Esophagus squamous epithelium (tissue), 5 donors: ENCODE results near the gene ECSIT. TPM values are rescaled to one million over a fixed set of nuclear protein-coding genes. Genes with fewer than 3 reads are reported as not detected.
A peak's percentile ranks its signal among the peaks of the same experiment; 100 is the strongest.
"Not testable (repeated sequence)": the region's sequence is repeated elsewhere in the genome, so short reads cannot be mapped to it uniquely, and the experiment has no call there.

Experiments used
- DNase-seq: peaks from one replicate; lab custom pipeline; 2025; lab: John Stamatoyannopoulos, UW
- H3K27ac ChIP-seq, 4 donors: fragments of 200-600 bp; sonication (generic); one replicate each; pipeline ENCODE4 v1.5.1; 2016 to 2019; ENCODE audit warnings: mild to moderate bottlenecking in 1 of 4
- H3K27me3 ChIP-seq, 4 donors: fragments of 200-600 bp; sonication (generic); 1 replicate in 3 of 4; 2 replicates in 1 of 4; pipeline versions ENCODE4 v1.5.1 to v1.6.0; 2017 to 2021; ENCODE audit warnings: antibody characterized with exemption in 1 of 4
- H3K36me3 ChIP-seq, 3 donors: fragments of 200-600 bp; sonication (generic); one replicate each; pipeline ENCODE4 v1.5.1; 2016 to 2019
- H3K4me1 ChIP-seq, 3 donors: fragments of 200-600 bp; sonication (generic); one replicate each; pipeline ENCODE4 v1.5.1; 2017 to 2019
- H3K4me3 ChIP-seq, 4 donors: fragments of 200-600 bp; sonication (generic); 1 replicate in 3 of 4; 2 replicates in 1 of 4; pipeline ENCODE4 v1.5.1; 2016 to 2019; ENCODE audit warnings: mild to moderate bottlenecking in 2 of 4, moderate library complexity in 1 of 4
- H3K9me3 ChIP-seq, 3 donors: fragments of 200-600 bp; sonication (generic); one replicate each; pipeline ENCODE4 v1.5.1; 2016 to 2019
- POLR2A ChIP-seq, 4 donors: fragments of 450-650 bp; IDR thresholded peaks; one replicate each; pipeline ENCODE4 v1.6.1; 2017; ENCODE audit warnings: antibody characterized with exemption in 4 of 4, mild to moderate bottlenecking in 4 of 4, moderate library complexity in 3 of 4
- WGBS, 2 donors: methylation state at CpG; one replicate each; pipeline ENCODE4 v1.1.5; 2018; 5-methylcytosine and 5-hydroxymethylcytosine counted together
- intact Hi-C: fragments of 100-400 bp; cut with DNase I; formaldehyde crosslinking; loops from one replicate; pipeline ENCODE4 v1.15.0; 2022
- total RNA-seq, 4 donors: library from RNA; depleted of rRNA; stranded (reverse); fragments of >200 nt; gene quantifications; one replicate each; pipeline ENCODE4 v1.1.0, GENCODE V29; 2016
- TF ChIP-seq, protein P1 (sequence below), 6 experiments: fragments of 450-650 bp in 4 of 6; fragments of 200-600 bp in 2 of 6; sonication (generic) in 2 of 6; IDR thresholded peaks; one replicate each; pipeline ENCODE4 v1.5.1; 2016 to 2019; ENCODE audit warnings: antibody characterized with exemption in 6 of 6, mild to moderate bottlenecking in 4 of 6, moderate library complexity in 4 of 6
- donor health status: DM: yes; HTN: yes; CAD: no.

Gene ECSIT
- total RNA-seq = 10 to 100 TPM; 41.4 to 47.1 (median 43.1) TPM

GRCh38 chr19:11528551-11529341, at the start of gene ECSIT:
ECSIT (minus strand) TSS chr19:11529134; CDS start chr19:11519170, 9,964 bp downstream.
- TF ChIP-seq, protein P1, sequence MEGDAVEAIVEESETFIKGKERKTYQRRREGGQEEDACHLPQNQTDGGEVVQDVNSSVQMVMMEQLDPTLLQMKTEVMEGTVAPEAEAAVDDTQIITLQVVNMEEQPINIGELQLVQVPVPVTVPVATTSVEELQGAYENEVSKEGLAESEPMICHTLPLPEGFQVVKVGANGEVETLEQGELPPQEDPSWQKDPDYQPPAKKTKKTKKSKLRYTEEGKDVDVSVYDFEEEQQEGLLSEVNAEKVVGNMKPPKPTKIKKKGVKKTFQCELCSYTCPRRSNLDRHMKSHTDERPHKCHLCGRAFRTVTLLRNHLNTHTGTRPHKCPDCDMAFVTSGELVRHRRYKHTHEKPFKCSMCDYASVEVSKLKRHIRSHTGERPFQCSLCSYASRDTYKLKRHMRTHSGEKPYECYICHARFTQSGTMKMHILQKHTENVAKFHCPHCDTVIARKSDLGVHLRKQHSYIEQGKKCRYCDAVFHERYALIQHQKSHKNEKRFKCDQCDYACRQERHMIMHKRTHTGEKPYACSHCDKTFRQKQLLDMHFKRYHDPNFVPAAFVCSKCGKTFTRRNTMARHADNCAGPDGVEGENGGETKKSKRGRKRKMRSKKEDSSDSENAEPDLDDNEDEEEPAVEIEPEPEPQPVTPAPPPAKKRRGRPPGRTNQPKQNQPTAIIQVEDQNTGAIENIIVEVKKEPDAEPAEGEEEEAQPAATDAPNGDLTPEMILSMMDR (IDR thresholded peaks at IDR 0.05) = no peak
- TF ChIP-seq POLR2A (IDR thresholded peaks at IDR 0.05) = peak in 1 of 4 donors; percentile 37
- H3K9me3 ChIP-seq = no peaks in the 10 kb centered on the region
- H3K36me3 ChIP-seq = peaks cover 0 to 17% (median 0%) of the 10 kb centered on the region in 3 donors
- no peaks in the 10 kb centered on the region for H3K27me3 ChIP-seq
- DNase-seq = peak; percentile 91
- peak within 1 kb of the TSS; percentile 90 to 93 (median 92) for H3K27ac ChIP-seq
- peak within 1 kb of the TSS; percentile 76 to 93 (median 83) for H3K4me3 ChIP-seq
- 0 to 1% methylated on average over 10 to 27 of the region's 47 CpGs for WGBS, 2 donors
- peaks cover 5 to 33% (median 13%) of the 10 kb centered on the region in 3 donors for H3K4me1 ChIP-seq
- intact Hi-C loops = no loop called here

DNA sequence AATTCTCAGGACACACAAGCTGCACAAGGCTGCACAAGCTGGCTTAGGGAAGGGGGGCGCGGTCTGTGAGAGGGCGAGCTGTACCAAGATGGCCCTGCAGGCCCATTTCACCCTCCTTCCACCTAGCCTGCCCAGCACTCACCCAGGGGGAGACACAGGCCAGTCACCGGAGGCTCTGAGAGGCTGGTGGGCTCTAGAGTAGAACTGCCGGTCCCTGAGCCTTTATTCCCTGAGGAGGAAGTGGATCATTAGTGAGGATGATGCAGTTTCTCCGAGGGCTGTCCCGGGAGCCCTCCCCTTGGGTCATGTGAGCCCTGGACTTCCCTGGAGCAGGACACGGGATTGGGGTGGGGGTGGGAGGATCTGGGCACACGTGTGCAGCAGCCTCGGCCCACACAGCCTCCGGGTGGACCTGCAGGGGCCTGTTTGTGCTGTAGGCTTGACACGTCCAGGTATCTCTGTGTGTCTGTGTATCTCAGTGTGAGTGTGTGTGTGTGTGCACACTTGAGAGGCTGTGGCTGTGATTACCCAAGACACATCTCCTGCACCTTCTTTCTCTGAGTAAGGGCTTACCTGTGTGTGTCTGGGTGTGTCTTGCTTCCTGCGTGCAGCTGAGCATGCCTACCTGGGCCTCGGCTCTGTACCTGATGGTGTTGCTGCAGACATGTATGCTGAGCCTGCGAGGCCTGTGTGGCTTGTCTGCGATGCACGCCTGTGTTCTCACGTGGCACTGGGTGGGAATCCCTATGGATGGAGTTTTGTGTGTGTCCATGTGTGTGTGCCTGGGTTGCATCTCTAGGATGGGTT, 48.7 kb upstream of the ECSIT start, which contains the start of gene ACP5:
Gene ACP5, minus strand, starts transcription at position 195 of the 807 bp plus-strand sequence. CDS start 328 bp downstream, outside the sequence.
- intact Hi-C loops = no loop called here

DNA sequence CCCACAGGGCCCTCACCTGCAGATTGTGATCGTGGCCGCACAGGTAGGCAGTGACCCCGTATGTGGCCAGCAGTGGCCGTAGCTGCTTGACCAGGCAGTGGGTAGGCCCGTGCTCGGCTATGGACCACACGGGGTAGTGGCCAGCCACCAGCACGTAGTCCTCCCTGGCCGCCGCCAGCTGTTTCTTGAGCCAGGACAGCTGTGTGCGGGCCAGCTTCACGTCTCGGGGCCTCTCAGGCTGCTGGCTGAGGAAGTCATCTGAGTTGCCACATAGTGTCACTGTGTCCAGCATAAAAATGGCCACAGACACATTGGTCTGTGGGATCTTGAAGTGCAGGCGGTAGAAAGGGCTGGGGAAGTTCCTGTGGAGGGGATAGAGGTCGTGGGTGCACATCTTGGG, 47.3 kb upstream of the ECSIT start:
- peaks cover 0 to 16% (median 7%) of the 10 kb centered on the region in 3 donors for H3K36me3 ChIP-seq
- intact Hi-C loops = no loop called here
- TF ChIP-seq POLR2A (IDR thresholded peaks at IDR 0.05) = no peak
- TF ChIP-seq, protein P1 (IDR thresholded peaks at IDR 0.05) = no peak
- H3K27ac ChIP-seq = no peak overlapping the region
- 89 to 93% methylated on average over 5 to 9 of the region's 15 CpGs for WGBS, 2 donors
- H3K4me1 ChIP-seq = peaks cover 12 to 40% (median 21%) of the 10 kb centered on the region in 3 donors
- DNase-seq = no peak
- no peak overlapping the region for H3K4me3 ChIP-seq
- H3K27me3 ChIP-seq = no peaks in the 10 kb centered on the region
- no peaks in the 10 kb centered on the region for H3K9me3 ChIP-seq

More for the DNA sequence above, 48.7 kb upstream of the ECSIT start, which contains the start of gene ACP5:
- Histone ChIP-seq H3K4me1 (peaks cover 12 to 50% (median 27%) of the 10 kb centered on the region in 3 donors), H3K9me3 (no peaks in the 10 kb centered on the region), H3K36me3 (peaks cover 0 to 16% (median 7%) of the 10 kb centered on the region in 3 donors), H3K27me3 (no peaks in the 10 kb centered on the region), H3K27ac (peak within 1 kb of the TSS; percentile 22 to 72 (median 54)), H3K4me3 (peak within 1 kb of the TSS; percentile 38 to 63 (median 53))
- DNase-seq = no peak
- 0 to 50% methylated on average over 1 to 11 of the region's 18 CpGs for WGBS, 2 donors
- TF ChIP-seq POLR2A (IDR thresholded peaks at IDR 0.05) = no peak
- TF ChIP-seq, protein P1 (IDR thresholded peaks at IDR 0.05) = no peak

DNA sequence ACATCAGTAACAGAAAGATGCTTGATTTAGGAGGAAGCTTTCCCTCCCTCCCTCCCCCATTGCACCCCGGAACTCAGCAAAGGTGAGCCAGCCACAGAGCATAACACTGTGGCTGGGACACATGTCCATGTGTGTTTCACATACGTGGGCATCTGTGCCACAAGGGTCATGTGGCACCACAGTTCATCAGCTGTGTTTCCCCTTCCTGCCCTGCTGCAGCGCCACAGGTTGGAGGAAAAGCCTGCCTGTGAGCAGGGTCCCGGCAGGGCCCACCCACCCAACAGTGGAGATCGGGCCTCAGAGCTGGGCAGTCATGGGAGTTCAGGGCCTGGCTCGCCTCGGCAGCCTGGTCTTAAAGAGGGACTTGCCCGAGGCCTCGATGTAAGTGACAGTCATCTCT, 45.8 kb upstream of the ECSIT start:
- DNase-seq = no peak
- no peak for TF ChIP-seq POLR2A (IDR thresholded peaks at IDR 0.05)
- TF ChIP-seq, protein P1 (IDR thresholded peaks at IDR 0.05) = no peak
- Histone ChIP-seq H3K36me3 (peaks cover 0 to 16% (median 7%) of the 10 kb centered on the region in 3 donors), H3K27ac (no peak overlapping the region), H3K9me3 (no peaks in the 10 kb centered on the region), H3K27me3 (no peaks in the 10 kb centered on the region), H3K4me1 (peaks cover 12 to 29% (median 12%) of the 10 kb centered on the region in 3 donors), H3K4me3 (no peak overlapping the region)
- intact Hi-C loops = no loop called here
- WGBS, 2 donors = 80% methylated on average over 1 of the region's 9 CpGs; no CpG with 5 or more reads in 1 of the 2 donors

GRCh38 chr19:11573763-11574162, 44.8 kb upstream of the ECSIT start:
- 67 to 80% methylated on average over 4 of the region's 4 CpGs for WGBS, 2 donors
- H3K27ac ChIP-seq = not testable (repeated sequence)

DNA sequence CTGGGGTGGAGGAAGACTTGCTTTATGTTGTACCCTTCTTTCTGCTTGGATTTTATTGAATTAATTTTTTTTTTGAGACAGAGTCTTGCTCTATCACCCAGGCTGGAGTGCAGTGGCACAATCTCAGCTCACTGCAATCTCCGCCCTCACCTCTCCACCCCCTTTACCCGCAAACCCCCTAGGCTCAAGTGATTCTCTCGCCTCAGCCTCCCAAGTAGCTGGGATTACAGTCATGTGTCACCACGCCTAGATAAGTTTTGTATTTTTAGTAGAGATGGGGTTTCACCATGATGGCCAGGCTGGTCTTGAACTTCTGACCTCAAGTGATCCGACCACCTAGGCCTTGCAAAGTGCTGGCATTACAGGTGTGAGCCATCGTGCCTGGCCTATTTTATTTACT, 44.4 kb upstream of the ECSIT start:
- intact Hi-C loops, H3K27me3 ChIP-seq, H3K27ac ChIP-seq, DNase-seq, H3K4me3 ChIP-seq, H3K9me3 ChIP-seq: not testable (repeated sequence)
- H3K4me1 ChIP-seq = peaks cover 8 to 17% (median 10%) of the 10 kb centered on the region in 3 donors
- WGBS, 2 donors = 71 to 83% methylated on average over 6 of the region's 6 CpGs
- H3K36me3 ChIP-seq = peaks cover 0 to 16% (median 7%) of the 10 kb centered on the region in 3 donors

More at GRCh38 chr19:11573763-11574162, 44.8 kb upstream of the ECSIT start:
- intact Hi-C loops, H3K4me3 ChIP-seq, H3K9me3 ChIP-seq, H3K27me3 ChIP-seq, DNase-seq: not testable (repeated sequence)
- Histone ChIP-seq H3K36me3 (peaks cover 0 to 16% (median 7%) of the 10 kb centered on the region in 3 donors), H3K4me1 (peaks cover 9 to 21% (median 12%) of the 10 kb centered on the region in 3 donors)
